Activated CD4-positive, alpha-beta T cell treated with anti-CD3 and anti-CD28 coated beads, Interleukin-2, Interleukin-6, amounts not matched to agents 100 ng/mL and 50 ng/mL, durations not matched to agents 16 hours and 8 hours (primary cell): Measurements from ENCODE around the gene MGMT.

Experiments used
- DNase-seq: peaks from one replicate; pipeline ENCODE4 v3.0.0-alpha.2; 2020

MGMT gene

DNA sequence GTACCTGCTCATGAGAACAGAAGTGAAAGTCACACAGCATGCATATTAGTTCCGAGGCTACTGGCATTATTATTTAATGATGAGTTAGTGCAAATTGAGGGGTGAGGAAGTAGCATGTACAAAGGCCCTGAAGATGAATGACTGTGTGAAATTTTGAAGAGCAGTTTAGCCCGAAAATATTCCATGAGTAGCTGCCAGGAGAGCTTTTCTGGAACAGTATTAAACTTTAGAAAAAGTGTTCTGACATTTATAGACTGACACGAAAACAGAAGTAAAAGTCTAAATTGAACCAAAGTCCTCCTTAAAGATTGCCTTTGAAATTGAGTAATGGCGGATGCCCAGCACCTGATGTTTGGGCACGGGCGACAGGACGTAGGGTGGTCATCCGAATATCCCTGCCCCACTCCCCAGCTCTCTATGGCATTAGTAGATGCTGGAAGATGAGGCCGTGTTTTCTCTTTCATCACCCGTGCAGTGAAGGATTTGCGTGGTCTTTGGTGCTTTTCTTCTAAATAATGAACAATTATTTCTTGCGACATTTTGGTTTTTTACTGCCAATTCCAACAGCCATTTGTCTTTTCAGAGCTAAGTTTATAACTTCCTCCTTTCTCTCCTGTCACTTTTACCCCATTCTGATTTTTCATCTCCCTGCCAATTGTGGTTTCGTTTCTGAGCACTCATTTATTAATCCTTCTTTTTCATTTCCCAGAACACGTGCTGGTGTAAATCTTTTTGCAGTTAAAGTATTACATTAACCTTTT, 192.6 kb downstream of the MGMT start:
- no peak for DNase-seq

DNA sequence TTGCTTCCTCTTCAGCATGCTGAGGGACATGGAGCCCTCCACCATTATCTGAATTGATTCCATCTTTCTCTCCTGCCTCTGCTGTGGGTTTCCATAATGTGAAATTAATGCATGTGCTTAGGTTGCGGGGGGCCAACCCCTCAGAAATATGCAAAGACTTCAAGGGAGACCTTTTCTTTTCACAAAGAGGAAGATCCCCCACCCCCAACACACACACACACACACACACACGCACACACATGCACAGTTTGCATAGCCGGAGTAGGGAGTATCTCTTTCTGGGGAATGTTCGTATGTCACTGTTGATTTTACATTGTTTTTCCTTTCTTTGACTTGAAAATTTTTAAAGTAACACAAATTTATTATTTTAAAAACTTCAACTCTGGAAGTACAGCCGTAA, 193.5 kb downstream of the MGMT start:
- DNase-seq = no peak

DNA sequence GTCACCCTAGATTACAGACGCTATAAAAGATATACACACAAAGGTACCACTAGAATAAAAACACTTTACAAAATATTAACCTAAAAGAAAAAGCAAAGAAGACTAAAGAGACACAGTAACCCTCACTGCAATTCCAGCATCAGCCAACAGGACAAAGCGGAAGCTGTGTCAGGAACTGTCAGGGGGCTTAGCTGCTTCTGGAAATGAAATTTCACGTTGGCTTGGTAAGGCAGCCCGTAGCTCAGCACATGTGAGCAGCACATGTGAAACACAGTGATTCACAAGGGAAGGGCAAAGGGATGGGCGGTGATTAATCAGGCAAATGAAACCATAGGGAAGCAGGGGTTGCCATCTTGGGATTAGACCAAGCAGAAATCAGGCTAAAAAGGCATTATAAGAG, 195.4 kb downstream of the MGMT start:
- no peak for DNase-seq

GRCh38 chr10:129670124-129670523, 203.1 kb downstream of the MGMT start:
- no peak for DNase-seq

DNA sequence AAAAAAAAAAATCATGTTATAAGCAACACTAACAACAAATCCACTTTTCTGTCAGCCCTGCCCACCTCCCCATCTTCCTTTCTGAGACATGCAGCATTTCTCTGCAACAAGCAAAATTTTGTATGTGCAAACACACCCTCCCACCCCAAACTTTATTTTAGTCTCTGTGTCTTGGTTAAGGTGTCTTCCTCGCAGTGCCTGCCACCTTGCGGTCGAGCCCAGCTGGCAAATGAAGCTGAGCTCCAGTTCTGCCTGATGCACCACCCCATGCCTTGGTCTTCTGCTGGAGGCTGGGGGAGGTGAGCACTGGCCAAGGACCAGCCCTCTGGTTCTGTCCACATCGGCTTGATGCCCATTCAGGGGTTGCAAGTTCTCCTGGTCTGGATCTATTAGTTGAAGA, 206.3 kb downstream of the MGMT start:
- no peak for DNase-seq

- no peak for DNase-seq
Measured at GRCh38 chr10:129675027-129675769, 208.2 kb downstream of the MGMT start.

DNA sequence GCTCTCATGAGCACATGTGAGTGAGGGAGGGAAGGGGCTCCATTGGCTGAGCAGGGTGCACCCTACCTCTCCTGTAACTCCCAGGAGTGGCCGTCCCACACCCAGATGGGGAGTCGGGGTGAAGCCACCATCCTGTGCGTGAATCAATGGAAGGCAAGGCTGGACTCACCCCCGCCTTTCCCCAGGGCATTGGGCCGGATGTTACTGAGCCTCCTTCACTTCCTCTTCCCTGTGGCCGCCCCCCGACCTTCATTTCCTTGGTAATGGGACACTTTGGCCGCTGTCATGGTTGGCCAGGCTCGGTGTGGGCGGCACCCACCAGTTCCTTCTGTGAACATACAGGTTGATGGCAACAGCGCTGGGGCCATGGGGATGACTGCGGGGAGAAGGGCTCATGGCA, 209.0 kb downstream of the MGMT start:
- DNase-seq = no peak

DNA sequence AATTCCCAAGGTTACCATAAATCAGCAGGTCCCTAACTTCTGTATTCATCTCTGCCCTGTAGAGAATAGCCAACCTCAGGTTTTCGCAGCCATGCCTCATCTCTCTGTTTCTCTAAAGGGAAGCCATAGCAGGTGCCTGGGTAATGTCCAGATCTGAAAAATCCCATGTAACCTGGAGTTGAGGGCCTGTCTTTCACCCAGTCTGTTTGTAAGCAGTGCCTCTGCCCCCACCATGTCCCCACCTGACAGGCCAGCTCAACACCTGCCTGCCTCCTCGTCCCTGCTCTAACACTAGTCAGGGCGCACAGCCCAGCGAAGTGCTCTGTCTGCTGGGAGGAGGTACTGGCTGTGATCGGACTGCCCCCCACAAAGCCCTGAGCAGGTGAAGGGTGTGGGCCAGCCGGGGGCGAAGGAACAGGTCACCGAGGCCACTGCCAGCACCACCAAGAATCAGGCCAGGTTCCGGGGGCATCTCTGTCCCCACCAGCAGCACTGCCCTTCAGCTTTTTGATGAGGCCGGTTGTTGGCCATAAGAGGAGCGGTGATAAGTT, 210.4 kb downstream of the MGMT start:
- no peak for DNase-seq

DNA sequence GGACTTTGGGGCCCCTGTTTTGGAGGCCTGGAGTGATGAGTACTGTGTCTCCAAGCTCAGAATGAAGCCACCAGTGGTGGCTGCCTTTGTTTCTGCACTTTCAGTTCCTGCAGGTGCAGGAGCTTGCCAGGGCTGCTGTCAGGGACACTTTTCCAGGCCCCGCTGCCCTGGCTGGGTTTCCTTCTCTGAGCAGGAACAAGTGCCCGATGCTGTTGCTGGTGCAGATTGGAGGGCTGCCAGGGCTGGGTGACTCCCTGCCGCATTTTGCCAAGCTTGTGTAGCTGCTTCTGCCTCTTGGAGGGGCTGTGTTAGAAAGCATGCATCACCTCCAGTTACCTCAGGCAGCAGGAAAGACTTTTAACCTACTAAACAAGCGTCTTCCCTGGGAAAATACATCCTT, 211.1 kb downstream of the MGMT start:
- no peak for DNase-seq

DNA sequence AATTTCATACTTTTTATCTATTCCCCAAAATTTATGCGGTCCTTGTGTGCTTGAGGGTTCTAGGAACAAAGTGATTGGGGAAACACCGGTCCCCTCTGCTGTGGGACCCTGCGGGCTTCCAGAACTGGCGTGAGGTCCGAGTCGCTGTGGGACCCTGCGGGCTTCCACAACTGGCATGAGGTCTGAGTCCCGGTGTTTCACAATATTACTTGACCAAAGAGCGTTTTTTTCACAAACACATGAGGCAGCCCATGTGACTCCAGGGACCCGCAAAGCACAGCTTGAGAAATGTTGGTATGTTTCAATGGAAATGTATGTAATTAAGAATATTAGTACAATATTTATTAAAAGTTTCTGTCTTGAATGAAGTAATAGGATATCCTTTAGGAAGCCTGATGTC, 212.2 kb downstream of the MGMT start:
- no peak for DNase-seq

- DNase-seq = no peak
Measured at GRCh38 chr10:129680661-129681344, 213.8 kb downstream of the MGMT start.

- DNase-seq = no peak
Measured at GRCh38 chr10:129681856-129682255, 214.8 kb downstream of the MGMT start.

GRCh38 chr10:129683519-129683918, 216.5 kb downstream of the MGMT start:
- DNase-seq = no peak

DNA sequence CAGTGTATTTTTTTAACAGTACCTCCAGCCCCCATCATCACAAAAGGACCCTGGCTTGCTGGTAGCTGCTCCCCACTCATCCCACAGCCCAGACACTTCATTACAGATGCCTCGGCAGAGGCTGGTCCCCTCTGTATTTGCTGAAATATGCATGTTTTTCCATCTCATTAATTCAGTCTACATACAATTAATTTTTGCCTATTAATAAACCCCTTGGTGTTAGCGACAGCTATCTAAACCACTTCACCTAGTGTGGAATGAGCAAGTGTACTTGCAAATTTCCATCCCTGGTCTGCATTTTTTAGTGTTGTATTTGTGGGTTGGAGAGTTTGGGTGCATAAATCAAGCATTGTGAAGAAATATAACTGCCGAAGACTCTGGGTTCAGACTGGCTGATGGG, 216.9 kb downstream of the MGMT start:
- DNase-seq = no peak

DNA sequence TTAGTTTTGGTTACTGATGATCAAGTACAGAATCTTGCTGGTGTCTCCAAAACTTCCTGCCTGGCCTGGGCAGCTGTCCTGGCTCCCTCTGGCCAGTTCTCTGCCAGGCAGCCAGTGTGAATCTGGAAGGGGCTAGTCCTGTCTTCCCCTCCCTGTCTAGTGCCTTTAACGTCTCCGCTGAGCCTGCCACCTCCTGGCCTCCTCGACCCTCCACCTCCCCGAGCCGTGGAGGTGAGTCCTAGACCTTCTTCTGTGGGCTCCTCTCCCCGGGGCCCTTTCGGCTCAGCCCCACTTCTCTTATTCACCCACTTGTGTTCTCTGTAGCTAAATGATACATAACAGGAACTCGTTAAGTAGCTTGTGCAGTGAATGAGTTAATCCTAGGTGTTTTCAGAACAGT, 218.2 kb downstream of the MGMT start:
- no peak for DNase-seq

GRCh38 chr10:129689671-129690071, 222.6 kb downstream of the MGMT start:
- DNase-seq = no peak

GRCh38 chr10:129690248-129691070, 223.4 kb downstream of the MGMT start:
- no peak for DNase-seq

GRCh38 chr10:129692695-129693094, 225.7 kb downstream of the MGMT start:
- DNase-seq = no peak

GRCh38 chr10:129693382-129693781, 226.3 kb downstream of the MGMT start:
- DNase-seq = no peak

- no peak for DNase-seq
Measured at GRCh38 chr10:129694184-129694583, 227.1 kb downstream of the MGMT start.

DNA sequence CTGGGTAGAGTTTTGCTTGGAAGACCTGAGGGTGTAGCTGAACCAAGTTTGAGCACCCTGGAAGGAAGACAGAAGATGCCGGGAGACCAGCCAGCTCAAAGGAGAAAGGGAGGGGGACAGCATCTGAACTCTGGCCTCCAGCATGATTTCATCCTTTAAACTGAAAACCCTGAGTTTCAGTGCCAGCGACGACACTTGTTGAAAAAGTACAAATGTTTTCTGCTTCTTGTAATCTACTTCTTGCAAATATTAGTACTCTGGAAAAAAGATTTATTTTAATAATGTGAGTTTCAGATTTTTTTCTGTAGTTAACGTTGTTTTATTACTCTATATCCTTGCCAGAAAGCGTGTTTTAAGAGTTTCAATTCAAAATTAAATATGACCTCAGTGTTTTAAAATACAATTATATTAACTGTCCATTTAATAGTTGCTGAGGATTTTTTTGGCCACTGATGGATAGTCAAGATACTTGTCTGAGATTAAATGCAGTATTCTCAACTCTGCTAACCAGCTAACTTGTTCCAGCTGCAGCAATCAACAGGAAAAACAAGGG, 227.7 kb downstream of the MGMT start:
- no peak for DNase-seq

DNA sequence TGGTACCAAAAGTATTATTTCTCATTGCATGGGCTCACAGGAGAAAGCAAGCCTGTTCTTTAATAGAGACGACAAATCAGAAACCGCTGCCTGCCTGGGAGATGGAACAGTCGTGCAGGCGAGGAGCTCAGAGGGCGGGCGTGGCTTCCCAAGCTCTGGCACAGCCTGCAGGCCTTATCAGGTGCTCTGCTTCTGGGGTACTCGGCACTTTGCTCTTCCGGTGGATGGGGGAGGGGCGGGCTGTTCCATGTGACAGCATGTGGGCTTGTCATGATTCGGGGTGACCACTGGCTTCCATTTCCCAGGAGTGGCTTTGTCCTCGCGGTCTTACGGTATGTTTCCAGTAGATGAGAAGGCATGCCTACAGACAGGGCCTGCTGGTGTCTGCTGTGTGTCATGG, 228.6 kb downstream of the MGMT start:
- DNase-seq = no peak

DNA sequence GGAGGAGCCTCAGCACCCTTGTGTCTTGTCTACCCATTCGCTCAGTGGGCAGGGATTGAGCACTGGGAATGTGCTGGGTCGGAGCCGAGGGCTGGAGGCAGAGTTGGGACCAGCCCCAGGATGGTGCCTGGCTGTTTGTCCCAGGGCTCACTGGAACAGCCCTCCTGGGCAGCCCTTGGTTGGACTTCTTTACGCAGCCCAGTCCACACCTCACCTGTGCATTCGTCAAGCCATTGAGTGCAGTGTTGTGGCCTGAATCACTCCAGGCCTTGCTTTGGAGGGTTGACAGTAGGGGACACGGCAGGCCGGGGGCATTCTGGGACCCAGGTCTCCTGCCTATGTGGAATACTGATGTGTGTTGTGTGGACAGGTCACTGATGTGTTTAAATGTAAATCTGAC, 229.6 kb downstream of the MGMT start:
- no peak for DNase-seq
